Kidney (tissue), 14 donors: ENCODE results near the gene LENG1. TPM values are rescaled to one million over a fixed set of nuclear protein-coding genes. Genes with fewer than 3 reads are reported as not detected.
A peak's percentile ranks its signal among the peaks of the same experiment; 100 is the strongest.
"Not testable (repeated sequence)": the region's sequence is repeated elsewhere in the genome, so short reads cannot be mapped to it uniquely, and the experiment has no call there.

Experiments
- DNase-seq, 5 donors: peaks; one replicate each; pipeline ENCODE4 v3.0.0-alpha.2; 2013 to 2020
- FAIRE-seq: peaks from 2 replicates; lab custom pipeline; 2012; peaks lifted over from hg19 to GRCh38; lab: Jason Lieb, UNC
- H3K27ac ChIP-seq, 2 donors: one replicate each; pipeline ENCODE4 v1.7.0; 2013; ENCODE audit warnings: low read depth in 2 of 2, low read length in 2 of 2, inconsistent platforms in 1 of 2
- H3K27me3 ChIP-seq: one replicate; pipeline ENCODE4 v1.7.1; 2013; ENCODE audit warnings: low read length, inconsistent platforms; ENCODE audit not compliant: control insufficient read depth, insufficient read depth
- H3K36me3 ChIP-seq, 3 donors: one replicate each; pipeline versions ENCODE4 v1.7.0 to v1.7.1; 2013; ENCODE audit warnings: low read length in 3 of 3, control low read depth in 1 of 3, inconsistent platforms in 1 of 3; ENCODE audit not compliant: insufficient read depth in 3 of 3, control insufficient read depth in 2 of 3
- H3K4me1 ChIP-seq, 3 donors: one replicate each; pipeline versions ENCODE4 v1.7.0 to v1.7.1; 2013; ENCODE audit warnings: low read length in 3 of 3, inconsistent platforms in 1 of 3, low read depth in 1 of 3; ENCODE audit not compliant: control insufficient read depth in 2 of 3, insufficient read depth in 2 of 3
- H3K4me3 ChIP-seq, 3 donors: one replicate each; pipeline versions ENCODE4 v1.7.0 to v1.8.1; 2013; ENCODE audit warnings: low read length in 3 of 3, control low read depth in 1 of 3, inconsistent platforms in 1 of 3
- H3K9ac ChIP-seq, 3 donors: one replicate each; pipeline versions ENCODE4 v1.7.0 to v1.7.1; 2013; ENCODE audit warnings: low read length in 3 of 3, control low read depth in 1 of 3, inconsistent platforms in 1 of 3
- H3K9me3 ChIP-seq, 3 donors: one replicate each; pipeline versions ENCODE4 v1.7.0 to v1.7.1; 2013; ENCODE audit warnings: low read length in 3 of 3, control low read depth in 1 of 3, inconsistent platforms in 1 of 3; ENCODE audit not compliant: control insufficient read depth in 2 of 3, insufficient read depth in 1 of 3
- CTCF ChIP-seq: IDR thresholded peaks from 3 replicates; pipeline ENCODE4 v1.5.1; 2012; ENCODE audit warnings: mild to moderate bottlenecking, moderate library complexity, borderline replicate concordance; ENCODE audit not compliant: insufficient read depth; ENCODE audit errors: extremely low read depth
- intact Hi-C: fragments of 100-400 bp; cut with DNase I; formaldehyde crosslinking; loops from one replicate; pipeline ENCODE4 v1.11.1; 2022
- polyA plus RNA-seq: library from polyadenylated mRNA; stranded (reverse); fragments of 350-450 nt; fragmentation: Illumina TruSeq; extraction: RNeasy Lipid Tissue Mini Kit (QIAGEN cat#74804); gene quantifications from one replicate; pipeline ENCODE4 v1.2.3, GENCODE V29; 2014; ENCODE audit warnings: low read depth, low replicate concordance; ENCODE audit not compliant: insufficient read depth
- total RNA-seq: library from RNA; stranded (reverse); fragmentation: NEBNext Ultra II Directional; extraction: Animal tissue kit (Norgen Biotek cat#: 25700); gene quantifications from one replicate; pipeline ENCODE4 v1.2.1, GENCODE V29; 2021
- donor health status: control.
- donor health status: control.
- donor health status: control.
- donor health status: control.
- donor health status: control.
- donor health status: DM: yes; HTN: yes; CAD: no.
- donor health status: Normal renal cell carcinoma (clear cell type).

The LENG1 gene
- total and polyA plus RNA-seq, 2 donors from 2014 or later = 8.0 to 12.2 TPM

- intact Hi-C loops = no loop called here
- H3K9me3 ChIP-seq = no peaks in the 10 kb centered on the region
- peaks cover 0 to 2% (median 0%) of the 10 kb centered on the region in 3 donors for H3K36me3 ChIP-seq
- peaks cover 0 to 12% (median 10%) of the 10 kb centered on the region in 3 donors for H3K4me1 ChIP-seq
- no peak overlapping the region for H3K9ac ChIP-seq
- DNase-seq = peak in 2 of 5 donors; percentile 59 to 74
- no peak for TF ChIP-seq CTCF
- H3K27me3 ChIP-seq = no peaks in the 10 kb centered on the region
- no peak overlapping the region for H3K27ac ChIP-seq
- no peak overlapping the region for H3K4me3 ChIP-seq
- FAIRE-seq = no peak
Observed at GRCh38 chr19:54186934-54187381, 27.4 kb upstream of the LENG1 start.

- TF ChIP-seq CTCF = no peak
- Histone ChIP-seq H3K4me3 (no peak overlapping the region), H3K9me3 (no peaks in the 10 kb centered on the region), H3K27me3 (no peaks in the 10 kb centered on the region), H3K36me3 (peaks cover 0 to 2% (median 0%) of the 10 kb centered on the region in 3 donors), H3K27ac (no peak overlapping the region), H3K9ac (no peak overlapping the region), H3K4me1 (peaks cover 0 to 7% (median 7%) of the 10 kb centered on the region in 3 donors)
- DNase-seq (peak in 1 of 5 donors; percentile 52), FAIRE-seq (no peak)
- intact Hi-C loops = no loop called here
Observed at GRCh38 chr19:54186351-54186750, 26.8 kb upstream of the LENG1 start.

GRCh38 chr19:54183431-54183830, 23.9 kb upstream of the LENG1 start:
- DNase-seq = peak in 1 of 5 donors; percentile 72
- H3K36me3 ChIP-seq = peaks cover 0 to 2% (median 0%) of the 10 kb centered on the region in 3 donors
- H3K4me1 ChIP-seq = peaks cover 0 to 9% (median 4%) of the 10 kb centered on the region in 3 donors
- H3K4me3 ChIP-seq = no peak overlapping the region
- no peak for TF ChIP-seq CTCF
- intact Hi-C loops = no loop called here
- H3K27me3 ChIP-seq = no peaks in the 10 kb centered on the region
- no peak for FAIRE-seq
- H3K27ac ChIP-seq = no peak overlapping the region
- H3K9me3 ChIP-seq = no peaks in the 10 kb centered on the region
- no peak overlapping the region for H3K9ac ChIP-seq

- H3K27ac ChIP-seq, H3K27me3 ChIP-seq, H3K4me3 ChIP-seq, H3K9ac ChIP-seq, DNase-seq, H3K36me3 ChIP-seq, H3K9me3 ChIP-seq, FAIRE-seq, H3K4me1 ChIP-seq, intact Hi-C loops: not testable (repeated sequence)
Observed at GRCh38 chr19:54181894-54182293, 22.4 kb upstream of the LENG1 start.
